Neuronal stem cell (in vitro differentiated cells): ENCODE data around the gene DNAH17. TPM values are rescaled to one million over a fixed set of nuclear protein-coding genes. Genes with fewer than 3 reads are reported as not detected.

ENCODE experiments used
- small RNA-seq: library from polyadenylated mRNA; stranded (forward); fragments of <200 nt; extraction: miRNeasy Mini kit (QIAGEN cat#:217004); gene quantifications from one replicate; pipeline ENCODE3, GENCODE V24; 2013; ENCODE audit not compliant: insufficient read depth

Gene DNAH17

Small RNA genes within 50 kb of the gene (small RNA-seq; reads per million reads assigned to genes)
- gene RF00415 = not detected
- not detected for gene RN7SL454P
